HG03457 (cell line): ENCODE results near the gene MRPL27.
"Not testable (repeated sequence)": the region's sequence is repeated elsewhere in the genome, so short reads cannot be mapped to it uniquely, and the experiment has no call there.

ENCODE experiments used
- ATAC-seq: cut with Tn5 transposase; IDR thresholded peaks from one replicate; pipeline ENCODE4 v1.9.1; 2021; ENCODE audit warnings: moderate number of reproducible peaks; ENCODE audit not compliant: unreplicated experiment

The MRPL27 gene

DNA sequence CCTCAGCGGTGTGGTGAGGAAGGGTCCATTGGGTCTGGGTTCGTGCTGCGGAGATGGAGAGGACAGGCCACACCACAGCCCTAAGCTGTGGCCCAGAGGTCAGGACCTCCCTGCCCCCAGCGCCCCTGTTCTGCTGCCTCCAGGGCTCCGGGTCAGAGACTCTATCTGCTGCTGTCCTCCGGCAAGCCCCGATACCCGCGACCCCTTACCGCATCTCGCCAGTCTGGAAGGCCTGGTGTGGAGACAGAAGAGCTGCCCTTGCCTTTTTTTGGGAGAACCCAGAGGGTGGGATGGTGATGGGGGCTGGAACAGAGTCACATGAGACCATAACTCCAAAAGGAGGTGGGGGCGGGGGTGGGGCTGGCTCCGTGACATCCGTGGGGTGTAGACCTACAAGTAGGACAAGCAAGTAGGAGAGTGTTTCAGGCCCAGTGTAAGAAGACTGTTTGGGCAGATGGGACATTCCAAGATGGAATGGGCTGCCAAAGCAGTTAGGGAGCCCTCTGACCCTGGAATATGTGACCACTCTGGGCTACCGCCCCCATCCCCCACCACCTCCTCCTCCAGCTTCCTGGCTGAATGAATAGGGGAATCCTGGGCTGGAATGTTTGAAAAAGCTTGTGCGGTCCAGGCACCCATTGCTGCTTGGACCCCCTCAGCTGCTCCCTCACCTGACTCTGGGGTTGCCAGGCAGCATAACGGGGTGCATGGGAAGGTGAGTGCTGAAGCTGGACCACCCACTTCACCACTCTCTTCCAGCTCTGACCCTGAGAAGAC, 25.7 kb downstream of the MRPL27 start:
- no peak for ATAC-seq

DNA sequence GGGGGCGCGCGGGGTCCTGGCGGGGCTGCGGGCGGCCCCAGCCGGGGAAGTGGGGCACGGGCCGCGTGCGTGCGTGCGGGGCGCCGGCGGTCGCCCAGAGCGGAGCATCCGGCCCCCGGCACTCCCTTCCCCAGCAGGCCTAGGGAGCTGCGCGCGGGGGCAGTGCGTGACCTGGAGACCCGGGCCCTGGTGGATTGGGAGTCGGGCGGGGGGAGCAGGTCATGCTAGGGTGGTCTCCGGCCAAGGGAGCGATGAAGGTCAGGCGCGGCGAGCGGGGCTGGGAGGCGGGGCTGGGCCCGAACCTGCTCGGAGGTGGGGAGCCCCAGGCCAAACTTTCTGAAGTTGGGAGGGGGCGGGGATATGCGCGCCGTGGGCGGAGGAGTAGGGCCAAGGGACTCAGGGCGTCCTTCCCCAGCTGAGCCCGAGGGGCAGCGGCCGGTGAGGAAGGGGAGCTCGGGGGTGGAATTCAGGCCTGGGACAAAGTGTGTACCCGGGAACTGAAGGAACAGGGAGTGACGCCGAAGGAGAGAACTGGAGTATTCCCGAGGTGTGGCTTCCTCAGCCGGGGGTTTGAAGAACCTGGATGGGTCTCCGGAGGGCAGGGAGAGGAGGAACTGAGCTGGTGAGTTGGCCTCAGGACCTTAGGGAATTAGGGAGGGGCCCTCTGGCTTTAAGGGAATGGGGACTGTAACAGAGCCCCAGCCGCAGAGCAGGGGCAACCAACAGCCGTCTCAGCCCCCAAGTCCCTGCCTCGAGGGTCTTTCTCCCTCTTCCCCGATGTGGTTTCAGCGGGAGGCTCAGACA, 26.5 kb downstream of the MRPL27 start:
- ATAC-seq = peak; percentile 41

DNA sequence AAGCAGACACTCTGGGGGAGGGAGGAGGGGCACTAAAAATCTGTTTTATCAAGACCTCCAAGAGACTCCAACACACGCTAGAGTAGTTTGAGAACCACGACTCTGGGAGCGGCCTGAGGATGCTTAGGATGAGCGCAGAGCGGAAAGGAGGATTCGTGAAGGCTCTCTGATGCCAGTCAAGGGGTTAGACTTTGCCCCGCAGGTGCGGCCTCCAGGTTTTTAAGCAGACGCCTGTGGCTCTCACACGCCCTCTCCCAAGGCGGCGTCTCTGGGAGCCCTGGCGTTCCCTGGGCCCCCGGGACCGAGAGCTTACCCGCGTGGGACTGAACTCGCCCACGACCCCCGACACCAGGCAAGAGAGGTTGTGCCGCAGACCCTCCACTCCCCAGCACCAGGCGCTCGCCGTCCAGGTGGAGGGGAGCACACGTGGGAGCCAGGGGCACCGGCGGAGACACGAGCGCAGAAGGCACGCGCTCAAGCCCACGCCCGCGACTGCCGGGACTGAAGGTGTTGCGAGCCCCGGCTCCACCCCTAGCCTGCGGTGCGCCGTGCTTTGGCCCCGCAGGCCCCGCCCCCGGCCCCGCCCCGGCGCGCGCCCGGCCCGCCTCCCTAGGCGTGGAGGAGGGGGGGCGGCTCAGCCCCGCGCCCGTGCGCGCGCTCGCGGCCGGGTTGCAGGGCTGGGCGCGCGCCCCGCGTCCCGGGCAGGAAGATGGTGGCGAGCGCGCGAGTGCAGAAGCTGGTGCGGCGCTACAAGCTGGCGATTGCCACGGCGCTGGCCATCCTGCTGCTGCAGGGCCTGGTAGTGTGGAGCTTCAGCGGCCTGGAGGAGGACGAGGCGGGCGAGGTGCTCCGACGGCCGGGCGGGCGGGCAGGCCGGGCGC, 27.3 kb downstream of the MRPL27 start, which contains the start of gene XYLT2:
Gene XYLT2, plus strand, starts transcription at position 695 of the 881 bp plus-strand sequence. Its CDS starts 15 bp downstream, at position 710.
- peak; percentile 52 for ATAC-seq

DNA sequence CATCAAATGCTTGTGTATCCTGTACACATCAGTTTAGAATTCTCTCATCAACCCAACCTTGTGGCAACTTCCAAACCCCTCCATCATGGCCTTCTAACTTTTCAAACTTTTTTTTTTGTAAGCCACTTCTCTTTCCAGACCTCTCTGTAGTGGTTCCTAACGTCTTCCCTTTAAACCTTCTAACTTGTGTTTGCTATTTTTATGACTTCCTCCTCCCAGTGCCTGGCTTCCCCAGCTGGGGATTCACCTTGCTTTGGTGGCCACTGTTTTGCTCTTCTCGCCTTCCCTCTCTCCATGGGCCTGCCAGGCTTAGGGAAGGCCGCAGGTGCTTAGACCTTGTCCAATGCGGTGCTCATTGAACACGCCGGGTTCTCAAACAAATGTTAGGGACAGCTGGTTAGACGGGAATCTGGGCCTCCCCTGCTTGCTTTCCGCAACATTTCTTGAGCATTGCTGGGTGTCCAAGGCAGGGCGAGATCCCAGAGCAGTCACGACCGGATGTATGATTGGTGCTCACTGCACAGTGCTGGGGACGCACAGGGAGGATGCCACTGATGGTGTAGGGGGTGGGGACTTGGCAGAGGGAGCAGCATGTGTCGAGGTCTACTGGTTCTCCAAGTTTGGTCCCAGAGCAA, 28.1 kb downstream of the MRPL27 start:
- ATAC-seq = no peak

DNA sequence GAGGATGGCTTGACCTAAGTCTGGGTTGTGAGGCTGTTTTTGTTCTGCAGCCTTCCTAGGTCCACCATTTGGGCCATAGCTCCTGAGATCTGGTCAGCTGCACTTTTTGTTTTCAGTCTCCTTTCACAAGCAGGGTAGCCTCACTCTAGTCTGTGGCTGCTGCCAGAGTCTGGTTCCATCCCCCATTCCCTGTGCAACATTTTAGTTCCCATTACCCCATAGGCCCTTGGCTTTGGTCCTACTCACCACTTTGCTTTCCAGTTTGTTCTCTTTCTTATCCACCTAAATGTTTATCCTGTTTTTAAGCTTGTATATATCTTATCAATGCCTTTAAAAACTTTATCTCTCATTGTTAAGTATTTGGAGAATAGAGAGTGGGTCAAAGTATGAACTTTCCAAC, 33.6 kb downstream of the MRPL27 start:
- no peak for ATAC-seq

DNA sequence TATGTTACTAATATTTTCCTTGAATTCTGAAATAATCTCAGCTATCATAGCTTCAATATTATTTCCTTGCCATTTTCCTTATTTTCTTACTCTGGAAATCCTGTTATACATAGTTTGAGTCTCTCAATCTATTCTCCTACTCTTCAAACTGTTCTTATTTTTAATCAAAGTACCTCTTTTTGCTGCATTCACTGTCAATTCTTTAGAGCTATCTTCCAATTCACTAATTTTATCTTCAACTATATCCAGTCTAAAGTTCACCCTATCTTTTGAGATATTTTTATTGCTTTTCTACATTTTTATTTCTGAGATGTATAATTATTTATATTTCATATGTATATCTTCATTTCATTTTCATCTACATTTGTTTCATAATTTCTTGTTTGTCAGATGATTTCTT, 34.3 kb downstream of the MRPL27 start:
- ATAC-seq = no peak

DNA sequence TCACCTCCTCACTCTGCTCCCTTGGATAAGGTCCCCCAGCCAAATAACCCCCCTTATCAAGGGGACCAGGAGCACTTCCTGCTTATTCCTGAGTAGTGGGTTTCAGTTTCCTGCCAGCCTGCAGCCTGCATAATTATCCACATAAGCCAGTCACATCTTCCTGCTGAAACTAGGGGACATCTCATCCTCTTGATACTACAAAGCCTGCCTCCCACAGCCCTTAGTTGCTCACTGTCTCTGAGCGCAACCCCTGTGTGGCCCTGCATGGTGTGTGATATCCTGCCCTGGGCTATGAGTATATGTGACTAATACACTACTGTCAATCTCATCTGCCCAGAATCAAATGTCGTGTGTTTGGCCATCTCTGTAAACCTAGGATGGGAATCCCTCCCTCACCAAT, 35.0 kb downstream of the MRPL27 start:
- ATAC-seq = no peak

DNA sequence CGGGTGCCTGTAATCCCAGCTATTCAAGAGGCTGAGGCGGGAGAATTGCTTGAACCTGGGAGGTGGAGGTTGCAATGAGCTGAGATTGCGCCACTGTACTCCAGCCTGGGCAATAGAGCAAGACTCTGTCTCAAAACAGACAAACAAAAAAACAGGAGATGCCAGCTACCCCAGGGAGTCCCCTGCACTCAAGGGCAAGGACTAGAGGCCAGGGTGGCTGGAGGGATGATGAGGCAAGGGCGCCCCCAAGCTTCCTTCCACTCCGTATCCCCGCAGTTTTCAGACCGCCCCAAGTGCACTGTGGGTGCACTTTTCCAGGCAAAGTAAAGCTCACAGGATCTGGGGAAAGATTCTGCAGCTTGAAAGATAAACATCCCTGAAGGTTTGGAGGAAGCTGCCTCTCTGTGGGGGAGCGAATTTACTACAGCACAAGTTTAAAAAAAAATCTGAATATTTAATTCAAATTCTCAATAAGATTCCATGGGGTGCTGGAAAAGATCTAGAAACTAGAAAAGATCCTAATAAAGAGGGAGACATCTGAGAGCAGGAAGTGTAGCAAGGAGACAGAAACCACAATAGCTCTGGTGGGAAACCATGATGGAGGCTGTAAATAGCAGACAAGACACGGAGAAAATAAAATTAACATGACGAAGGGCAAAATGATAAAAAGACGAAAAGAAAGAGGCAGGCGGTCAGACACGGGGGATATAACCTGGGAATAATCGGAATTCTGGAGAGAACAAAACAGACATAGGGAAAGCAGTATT, 39.5 kb downstream of the MRPL27 start:
- not testable (repeated sequence) for ATAC-seq

DNA sequence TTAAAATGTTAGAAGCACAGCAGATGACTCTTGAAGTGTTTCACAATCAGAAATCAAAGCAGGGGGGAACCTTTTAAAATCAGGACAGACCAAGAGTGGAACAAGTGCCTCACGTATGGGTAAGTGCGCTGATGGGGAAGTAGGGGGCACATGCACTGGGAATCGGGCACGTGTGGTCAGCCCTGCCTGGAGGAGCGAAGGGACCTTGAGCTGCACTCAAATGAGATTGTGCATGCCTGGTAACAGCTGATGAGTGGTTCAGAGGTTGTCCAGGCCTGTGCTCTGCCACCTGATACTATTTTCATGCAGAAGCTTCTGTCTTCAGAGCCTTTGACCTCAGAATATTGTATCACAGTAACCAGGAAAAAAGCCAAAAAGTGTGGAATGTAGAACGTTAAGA, 40.8 kb downstream of the MRPL27 start:
- ATAC-seq = no peak

DNA sequence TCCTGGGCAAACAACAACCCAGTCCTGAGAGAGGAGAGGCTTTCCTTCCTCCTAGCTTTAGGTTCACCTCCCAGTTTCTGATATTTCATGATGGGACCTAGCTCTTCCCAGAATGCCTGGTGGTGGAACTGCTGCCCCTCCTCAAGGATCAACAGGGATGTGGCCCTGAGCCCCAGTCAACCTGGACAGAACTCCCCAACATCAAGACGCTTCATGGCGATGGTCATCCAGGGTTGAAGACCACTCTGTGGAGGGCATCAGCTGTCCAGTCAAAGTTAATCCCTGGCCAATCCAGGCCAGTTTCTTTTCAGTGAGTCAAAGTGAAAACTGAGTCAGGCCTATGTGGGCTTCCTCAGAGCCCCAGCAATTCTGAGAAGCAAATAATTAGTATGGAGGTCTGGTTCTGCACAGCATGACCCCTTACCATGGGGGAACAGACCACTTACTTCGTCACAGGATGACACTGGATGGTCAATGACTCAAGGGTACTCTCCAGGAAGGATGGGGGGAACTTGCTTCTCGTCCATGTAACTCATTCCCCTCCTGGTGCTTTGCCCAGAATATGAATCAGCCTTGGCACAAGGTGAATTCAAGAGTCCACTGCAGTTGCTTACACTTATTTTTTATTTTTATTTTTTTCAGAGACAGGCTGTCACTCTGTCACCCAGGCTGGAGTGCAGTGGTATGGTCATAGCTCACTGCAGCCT, 41.7 kb downstream of the MRPL27 start:
- no peak for ATAC-seq

DNA sequence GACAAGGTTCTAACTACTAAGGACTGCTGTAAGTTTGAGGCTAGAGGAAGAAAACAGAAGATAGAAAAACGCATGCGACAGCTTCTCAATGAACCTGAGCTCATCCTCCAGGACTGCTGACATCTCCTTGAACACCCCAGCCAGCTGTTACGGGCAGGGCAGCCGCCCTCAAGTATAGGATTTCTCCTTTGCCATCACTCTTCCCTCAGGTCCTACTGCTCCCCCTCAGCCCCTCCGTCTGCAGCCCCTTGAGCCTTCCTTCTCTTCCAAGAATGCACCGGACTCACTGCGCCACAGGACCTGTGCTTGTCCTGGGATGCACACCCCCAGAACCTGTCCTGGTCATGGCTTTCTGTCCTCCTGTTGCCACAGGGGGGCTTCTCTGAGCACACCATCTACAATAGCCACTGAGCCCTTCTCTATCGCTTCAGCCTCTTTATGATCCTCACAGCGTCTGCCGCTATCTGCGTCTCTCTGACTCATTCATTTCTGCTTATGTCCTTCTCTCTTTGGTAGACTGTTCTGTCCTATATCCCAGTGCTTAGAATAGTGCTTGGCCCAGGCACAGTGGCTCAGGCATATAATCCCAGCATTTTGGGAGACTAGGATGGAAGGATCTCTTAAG, 42.7 kb downstream of the MRPL27 start:
- no peak for ATAC-seq

DNA sequence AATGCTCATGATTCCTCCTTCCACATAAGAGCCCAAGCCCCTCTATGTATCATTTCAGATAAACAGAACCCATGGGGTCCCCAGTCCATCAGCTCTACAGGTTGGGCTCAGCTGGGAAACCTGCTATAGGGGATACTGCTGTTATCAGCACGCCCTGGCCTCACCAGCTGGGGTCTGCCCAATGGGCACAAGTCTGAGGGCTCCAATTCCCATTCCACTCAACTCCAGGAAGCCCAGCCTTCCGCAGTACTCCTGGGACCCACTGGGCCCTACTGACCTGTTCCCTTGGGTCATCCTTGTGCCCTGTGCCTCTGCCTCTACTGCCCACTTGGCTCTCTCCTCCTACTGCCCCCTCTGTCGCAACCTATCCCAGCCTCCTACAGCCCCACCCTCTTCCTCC, 43.3 kb downstream of the MRPL27 start:
- ATAC-seq = no peak

DNA sequence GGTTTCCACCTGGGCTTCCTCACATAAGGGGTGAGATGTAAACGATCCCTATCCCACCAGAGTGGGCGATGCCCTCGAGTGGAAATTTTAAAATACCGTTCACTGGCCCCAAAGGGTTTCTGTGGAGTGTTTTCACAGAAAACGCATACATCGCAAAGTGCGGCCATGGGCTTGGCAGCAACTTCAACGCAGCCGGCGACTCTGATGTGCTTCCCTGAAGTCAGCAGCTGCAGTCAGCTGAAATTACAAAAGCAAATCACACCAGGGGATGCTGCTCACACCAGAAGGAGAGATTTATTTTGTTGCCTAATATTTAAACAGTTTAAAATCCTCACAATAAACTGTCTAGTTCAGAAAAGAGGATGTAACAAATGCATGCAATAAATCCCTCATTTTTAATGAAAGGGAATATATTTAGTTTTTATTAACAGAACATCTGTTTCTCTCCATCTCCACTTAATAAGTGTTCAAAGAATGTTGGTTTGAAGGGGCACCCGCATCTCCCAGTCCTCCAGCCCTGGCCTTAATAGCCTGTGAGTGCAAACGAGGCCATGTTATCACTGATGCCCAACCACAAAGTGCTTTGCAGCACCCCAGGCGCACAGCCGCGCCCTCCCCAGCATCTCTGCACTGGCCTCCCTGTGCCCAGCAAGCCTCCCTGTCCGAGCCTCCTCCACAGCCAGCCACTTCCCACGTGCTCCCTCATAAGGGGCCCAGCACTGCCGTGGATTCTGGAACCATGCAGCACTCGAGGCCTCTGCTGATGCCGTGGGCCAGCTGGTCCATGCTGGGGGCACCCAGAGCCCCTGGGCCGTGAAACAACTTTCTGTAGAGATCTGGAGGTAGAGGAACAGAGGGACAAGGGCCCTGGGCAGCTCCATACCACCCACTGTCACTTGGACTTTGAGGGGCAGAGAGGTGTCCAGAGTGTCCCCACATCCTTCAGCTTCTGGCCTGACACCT, 44.3 kb downstream of the MRPL27 start:
- ATAC-seq = no peak

DNA sequence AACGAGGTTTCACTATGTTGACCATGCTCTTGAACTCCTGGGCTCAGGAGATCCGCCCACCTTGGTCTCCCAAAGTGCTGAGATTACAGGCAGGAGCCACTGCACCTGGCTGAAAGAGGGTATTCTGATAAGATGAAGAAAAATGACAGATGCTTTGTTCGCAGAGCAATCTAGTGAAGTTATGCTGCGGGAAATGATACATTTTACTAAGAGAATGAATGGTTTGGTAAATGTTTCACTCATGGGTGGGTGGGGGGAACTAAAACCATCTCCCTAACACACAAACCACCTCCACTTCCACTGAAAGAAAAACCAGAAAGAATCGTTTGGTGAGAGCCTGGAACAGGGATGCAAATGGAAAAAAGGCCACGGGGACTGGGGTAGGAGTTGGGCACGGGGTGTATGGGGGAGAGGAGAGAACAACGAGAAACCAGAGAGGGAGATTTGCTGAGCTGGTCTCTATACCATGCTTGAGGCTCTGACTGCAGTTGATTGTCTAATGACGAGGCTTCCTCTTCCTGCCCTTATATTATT, 46.1 kb downstream of the MRPL27 start:
- no peak for ATAC-seq

DNA sequence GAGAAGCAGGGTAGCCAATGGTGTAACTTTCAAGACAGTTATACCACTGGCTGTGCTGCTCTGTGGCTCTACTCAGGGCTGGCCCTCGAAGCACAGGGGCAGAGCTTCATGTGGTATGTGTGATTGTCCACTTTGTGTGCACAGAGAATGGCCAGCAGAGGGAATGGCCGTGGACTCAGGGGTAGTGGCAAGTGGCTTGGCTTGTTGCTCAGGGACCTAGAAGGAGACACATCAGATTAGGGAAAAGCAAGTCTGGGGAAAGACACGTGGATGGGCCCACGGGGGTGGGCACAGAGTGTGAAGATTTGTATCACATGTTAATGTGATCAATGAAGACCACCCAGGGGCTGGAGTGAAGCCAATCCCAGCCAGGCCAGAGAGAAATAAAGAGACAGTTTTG, 47.1 kb downstream of the MRPL27 start:
- ATAC-seq = no peak

DNA sequence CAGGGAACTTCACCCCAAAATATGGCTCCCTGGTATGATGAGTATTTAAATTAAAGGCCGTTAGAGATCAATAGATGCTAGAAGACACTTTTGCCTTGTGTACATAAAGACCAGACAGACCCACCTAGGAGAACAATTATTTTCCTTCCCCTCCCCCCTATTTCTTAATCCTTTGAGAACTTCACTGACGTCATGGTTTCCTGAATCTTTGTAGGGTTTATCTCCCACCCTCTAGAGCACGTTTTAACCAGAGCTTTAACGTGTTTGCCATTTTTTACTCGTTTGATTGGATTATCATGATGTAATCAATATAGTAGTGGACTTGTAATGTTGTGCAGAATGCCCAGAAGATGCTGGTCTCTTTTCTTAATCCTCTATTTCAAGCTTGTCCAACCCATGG, 49.9 kb downstream of the MRPL27 start:
- no peak for ATAC-seq

DNA sequence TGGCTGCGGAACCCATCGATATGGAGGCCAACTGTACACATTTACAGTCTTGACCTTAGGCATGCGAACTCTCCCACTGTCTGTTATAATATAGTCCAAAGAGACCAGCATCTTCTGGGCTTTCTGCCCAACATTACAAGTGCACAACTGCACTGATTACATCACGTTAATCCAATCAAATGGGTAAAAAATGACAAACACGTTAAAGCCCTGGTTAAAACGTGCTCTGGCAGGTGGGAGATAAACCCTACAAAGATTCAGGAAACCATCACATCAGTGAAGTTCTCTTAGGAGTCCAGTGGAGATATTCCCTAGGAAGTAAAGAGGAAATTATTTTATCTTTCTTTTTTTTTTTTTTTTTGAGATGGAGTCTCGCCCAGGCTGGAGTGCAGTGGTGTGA, 50.7 kb downstream of the MRPL27 start:
- ATAC-seq = no peak
